Right cardiac atrium (tissue), 5 donors: Measurements from ENCODE around the gene MTG2. TPM values are rescaled to one million over a fixed set of nuclear protein-coding genes. Genes with fewer than 3 reads are reported as not detected.

Source experiments
- ATAC-seq, 2 donors: fragments of 200-7000 bp; cut with Tn5 transposase; one replicate each; pipeline versions ENCODE4 v1.8.0 to v1.9.1; 2020; ENCODE audit warnings: moderate library complexity in 2 of 2, mild to moderate bottlenecking in 1 of 2
- DNase-seq, 3 donors: peaks; one replicate each; pipeline ENCODE4 v3.0.0-alpha.2; 2020
- H3K27ac ChIP-seq: one replicate; pipeline ENCODE4 v1.5.1; 2013; ENCODE audit warnings: mild to moderate bottlenecking, low read length, control low read depth, moderate library complexity
- H3K27me3 ChIP-seq: one replicate; pipeline ENCODE4 v1.6.1; 2013; ENCODE audit not compliant: control insufficient read depth, insufficient read depth
- H3K4me1 ChIP-seq: one replicate; pipeline ENCODE4 v1.6.1; 2013; ENCODE audit warnings: low read length; ENCODE audit not compliant: control insufficient read depth, insufficient read depth
- H3K4me3 ChIP-seq: one replicate; pipeline ENCODE4 v1.5.1; 2013; ENCODE audit warnings: low read length, control low read depth
- H3K9me3 ChIP-seq: one replicate; pipeline ENCODE4 v1.6.1; 2013; ENCODE audit warnings: low read length; ENCODE audit not compliant: control insufficient read depth
- WGBS: extraction: QIAGEN DNeasy Blood & Tissue Kit; methylation state at CpG from one replicate; pipeline ENCODE4 v1.1.7; 2013; 5-methylcytosine and 5-hydroxymethylcytosine counted together
- intact Hi-C, 4 donors: fragments of 100-400 bp; cut with DNase I; formaldehyde crosslinking; loops; one replicate each; pipeline versions ENCODE4 v1.11.0 to v1.14.0; 2022 to 2023
- polyA plus RNA-seq: library from polyadenylated mRNA; stranded (reverse); fragments of 200-250 nt; gene quantifications from one replicate; pipeline ENCODE4 v1.2.3, GENCODE V29; 2013
- total RNA-seq, 4 donors: library from RNA; stranded (reverse); fragmentation: NEBNext Ultra II Directional; extraction: Animal tissue kit (Norgen Biotek cat#: 25700); gene quantifications; one replicate each; pipeline ENCODE4 v1.2.1, GENCODE V29; 2021
- donor health status: healthy with polysubstance abuse.
- donor health status: DM: no; HTN: yes; CAD: no.
- donor health status: DM: no; HTN: no; CAD: no.
- donor health status: DM: no; HTN: yes; CAD: no; lungs with severe emphysema.
- donor health status: DM: yes; HTN: yes; CAD: no.

The MTG2 gene
- total and polyA plus RNA-seq, 5 donors: 20.4 to 29.2 (median 25.2) TPM

DNA sequence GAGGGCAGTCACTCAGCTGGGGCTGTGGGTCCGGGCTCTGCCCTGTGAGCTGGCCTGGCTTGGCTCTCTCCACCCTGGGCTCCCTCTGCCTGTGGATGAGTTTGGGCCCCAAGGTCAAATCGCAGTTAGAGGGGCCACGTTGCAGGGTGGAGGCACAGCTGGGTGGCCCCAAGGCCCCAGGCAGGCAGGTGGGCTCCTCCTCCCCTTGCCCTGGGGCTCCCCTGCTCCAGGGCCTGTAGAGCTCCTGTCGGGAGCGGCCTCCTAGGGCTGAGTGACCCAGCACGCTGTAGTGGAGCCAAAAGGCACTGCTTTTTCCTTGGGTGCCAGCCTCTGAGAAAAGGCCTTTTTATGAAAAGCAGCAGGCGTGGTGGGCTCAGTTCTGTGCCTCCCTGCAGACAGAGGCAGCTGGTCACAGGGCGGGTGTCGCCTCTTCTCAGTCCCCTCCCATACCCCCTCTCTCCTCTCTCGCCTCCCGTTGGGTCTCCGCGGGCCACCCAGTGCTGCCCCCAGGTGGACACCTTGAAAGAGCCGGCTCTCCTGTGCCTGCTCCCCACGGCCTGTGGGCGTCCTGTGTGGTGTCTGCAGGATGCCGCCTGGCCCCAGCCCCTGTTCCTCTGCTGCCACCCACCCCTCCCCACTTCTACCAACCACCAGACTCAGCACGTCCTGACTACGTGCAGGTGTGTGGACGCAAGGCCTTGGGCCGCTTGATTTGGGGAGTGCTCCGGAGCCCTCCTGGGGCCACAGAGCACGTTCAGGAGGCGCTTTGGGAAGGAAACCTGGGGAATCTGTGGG, 26.0 kb upstream of the MTG2 start:
- H3K27me3 ChIP-seq: no peaks in the 10 kb centered on the region
- H3K4me1 ChIP-seq: no peaks in the 10 kb centered on the region
- DNase-seq (peak; percentile 69 to 86 (median 86)), ATAC-seq (peak; percentile 78 to 82)
- no peak overlapping the region for H3K4me3 ChIP-seq
- no peak overlapping the region for H3K27ac ChIP-seq
- 47% methylated on average over 24 of the region's 24 CpGs for WGBS
- intact Hi-C loops: loop anchor here in 1 of 4 donors (5.0 kb wide), 1 partner anchor 144 kb away; no protein-coding TSS in a partner anchor
- H3K9me3 ChIP-seq: no peaks in the 10 kb centered on the region

DNA sequence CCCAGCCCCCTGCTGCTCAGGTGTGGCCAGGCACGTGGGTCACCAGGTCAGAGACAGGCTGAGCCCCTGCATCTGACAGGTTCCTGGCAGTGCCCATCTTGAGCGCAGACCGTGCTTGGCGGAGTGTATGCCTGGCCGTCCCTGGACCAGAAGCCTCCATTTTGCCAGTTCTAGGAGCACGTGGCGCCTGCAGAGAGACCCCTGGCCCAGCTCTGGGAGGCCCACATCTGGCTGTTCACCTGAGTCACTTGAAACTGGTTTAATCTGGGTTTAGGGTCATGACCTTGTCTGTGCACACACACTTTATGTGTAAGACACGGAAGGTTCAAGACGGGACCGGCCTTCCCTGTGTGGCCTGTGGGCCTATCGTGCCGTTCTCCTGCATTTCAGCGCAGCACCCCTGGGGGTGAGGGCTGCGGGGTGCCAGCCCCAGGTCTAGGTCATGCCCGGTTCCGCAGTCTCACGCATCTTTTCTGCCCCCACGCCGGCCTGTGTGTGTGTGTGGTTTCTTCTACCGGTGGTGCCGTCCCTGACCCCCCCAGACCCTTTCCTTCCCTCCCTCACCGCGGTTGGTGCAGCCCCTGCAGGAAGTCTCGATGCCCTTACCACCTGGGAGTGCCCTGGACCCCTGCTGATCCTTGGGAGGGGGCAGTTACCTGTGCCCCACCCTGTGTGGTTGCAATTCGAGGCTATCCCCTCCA, 25.3 kb upstream of the MTG2 start:
- Histone ChIP-seq H3K9me3 (no peaks in the 10 kb centered on the region), H3K4me3 (no peak overlapping the region), H3K27me3 (no peaks in the 10 kb centered on the region), H3K4me1 (no peaks in the 10 kb centered on the region), H3K27ac (no peak overlapping the region)
- peak in 1 of 3 donors; percentile 28 for DNase-seq
- 89% methylated on average over 25 of the region's 25 CpGs for WGBS
- ATAC-seq: no peak
- intact Hi-C loops: loop anchor here in 1 of 4 donors (5.0 kb wide), 1 partner anchor 145 kb away; no protein-coding TSS in a partner anchor

DNA sequence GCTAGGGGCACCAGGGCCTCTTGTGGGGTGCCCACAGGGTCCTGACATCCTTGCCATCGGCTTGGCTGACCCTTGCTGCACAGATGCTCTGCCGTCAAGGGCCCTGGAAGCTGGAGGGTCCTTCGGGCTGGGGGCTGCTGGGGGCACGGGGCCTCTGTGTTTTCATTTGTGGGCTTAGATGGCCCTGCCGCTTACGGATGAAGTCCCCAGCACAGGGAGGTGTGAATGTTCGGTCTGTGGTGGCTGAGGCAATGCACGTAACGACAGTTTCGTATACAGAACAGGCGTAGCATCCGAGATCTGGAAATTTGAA, 24.8 kb upstream of the MTG2 start:
- DNase-seq (peak in 1 of 3 donors; percentile 0), ATAC-seq (no peak)
- intact Hi-C loops: loop anchor here in 1 of 4 donors (5.0 kb wide), 1 partner anchor 146 kb away; no protein-coding TSS in a partner anchor
- WGBS: 97% methylated on average over 12 of the region's 12 CpGs
- Histone ChIP-seq H3K4me1 (no peaks in the 10 kb centered on the region), H3K27me3 (no peaks in the 10 kb centered on the region), H3K27ac (no peak overlapping the region), H3K9me3 (no peaks in the 10 kb centered on the region), H3K4me3 (no peak overlapping the region)

DNA sequence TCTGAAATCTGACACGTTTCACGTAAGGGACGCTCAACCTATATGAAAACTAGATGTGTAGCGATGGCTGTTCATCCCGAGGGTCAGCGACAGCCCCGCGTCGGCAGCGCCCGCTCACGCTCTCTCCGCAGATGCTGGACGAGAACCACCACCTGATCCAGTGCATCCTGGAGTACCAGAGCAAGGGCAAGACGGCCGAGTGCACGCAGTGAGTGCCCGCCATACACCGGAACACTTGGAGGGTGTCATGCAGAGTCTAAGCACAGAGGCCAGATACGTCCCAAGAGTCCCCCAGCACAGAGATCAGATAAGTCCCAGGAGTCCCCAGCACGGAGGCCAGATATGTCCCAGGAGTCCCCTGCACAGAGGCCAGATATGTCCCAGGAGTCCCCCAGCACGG, 24.3 kb upstream of the MTG2 start:
- H3K27ac ChIP-seq: no peak overlapping the region
- no peaks in the 10 kb centered on the region for H3K4me1 ChIP-seq
- no peak overlapping the region for H3K4me3 ChIP-seq
- 93% methylated on average over 22 of the region's 22 CpGs for WGBS
- ATAC-seq (no peak), DNase-seq (peak in 1 of 3 donors; percentile 28)
- no peaks in the 10 kb centered on the region for H3K27me3 ChIP-seq
- no peaks in the 10 kb centered on the region for H3K9me3 ChIP-seq
- intact Hi-C loops: loop anchor here in 1 of 4 donors (5.0 kb wide), 1 partner anchor 146 kb away; no protein-coding TSS in a partner anchor

DNA sequence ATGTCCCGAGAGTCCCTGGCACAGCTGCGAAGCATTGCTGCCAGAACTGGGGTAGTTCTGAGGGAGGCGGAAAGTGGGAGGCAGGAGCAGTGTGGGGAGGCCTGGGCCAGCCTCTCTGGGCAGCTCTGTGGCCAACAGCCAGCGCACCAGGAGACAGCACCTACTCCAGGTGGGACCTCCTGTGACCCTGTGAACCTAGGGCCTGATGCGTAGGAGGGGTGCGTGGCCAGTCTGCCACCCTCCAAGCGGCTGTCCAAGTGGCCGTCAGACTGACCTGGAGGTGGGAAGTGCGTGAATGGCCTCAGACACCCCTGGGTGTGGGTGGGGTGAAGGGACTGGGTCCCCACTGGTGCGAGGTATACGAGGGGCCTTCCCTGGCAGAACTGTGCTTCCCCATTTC, 23.8 kb upstream of the MTG2 start:
- intact Hi-C loops: loop anchor here in 1 of 4 donors (5.0 kb wide), 1 partner anchor 147 kb away; no protein-coding TSS in a partner anchor
- peak in 1 of 3 donors; percentile 45 for DNase-seq

DNA sequence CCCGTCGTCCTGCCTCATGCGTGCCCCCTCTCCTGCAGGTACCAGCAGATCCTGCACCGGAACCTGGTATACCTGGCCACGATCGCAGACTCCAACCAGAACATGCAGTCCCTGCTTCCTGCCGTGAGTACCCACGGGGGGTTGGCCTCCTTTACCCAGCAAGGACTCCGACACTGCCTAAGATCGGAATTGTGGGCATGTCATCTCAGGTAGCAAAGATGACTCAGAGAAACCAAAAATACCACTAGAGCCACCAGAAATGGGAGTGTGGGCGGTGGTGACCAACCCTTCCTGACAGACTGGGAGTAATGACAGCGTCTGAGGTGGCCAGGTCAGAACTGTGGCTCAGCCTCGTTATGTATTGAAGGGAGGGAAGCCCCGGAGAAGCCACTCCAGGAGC, 23.0 kb upstream of the MTG2 start:
- DNase-seq: peak in 2 of 3 donors; percentile 18 to 25
- ATAC-seq: no peak
- no peaks in the 10 kb centered on the region for H3K27me3 ChIP-seq
- H3K9me3 ChIP-seq: no peaks in the 10 kb centered on the region
- intact Hi-C loops: loop anchor here in 1 of 4 donors (5.0 kb wide), 1 partner anchor 148 kb away; no protein-coding TSS in a partner anchor
- 81% methylated on average over 14 of the region's 14 CpGs for WGBS
- H3K27ac ChIP-seq: no peak overlapping the region
- H3K4me1 ChIP-seq: no peaks in the 10 kb centered on the region
- H3K4me3 ChIP-seq: no peak overlapping the region

More for the DNA sequence above, 23.8 kb upstream of the MTG2 start:
- no peak overlapping the region for H3K4me3 ChIP-seq
- no peaks in the 10 kb centered on the region for H3K9me3 ChIP-seq
- no peak for ATAC-seq
- H3K4me1 ChIP-seq: no peaks in the 10 kb centered on the region
- 87% methylated on average over 11 of the region's 11 CpGs for WGBS
- no peaks in the 10 kb centered on the region for H3K27me3 ChIP-seq
- no peak overlapping the region for H3K27ac ChIP-seq

DNA sequence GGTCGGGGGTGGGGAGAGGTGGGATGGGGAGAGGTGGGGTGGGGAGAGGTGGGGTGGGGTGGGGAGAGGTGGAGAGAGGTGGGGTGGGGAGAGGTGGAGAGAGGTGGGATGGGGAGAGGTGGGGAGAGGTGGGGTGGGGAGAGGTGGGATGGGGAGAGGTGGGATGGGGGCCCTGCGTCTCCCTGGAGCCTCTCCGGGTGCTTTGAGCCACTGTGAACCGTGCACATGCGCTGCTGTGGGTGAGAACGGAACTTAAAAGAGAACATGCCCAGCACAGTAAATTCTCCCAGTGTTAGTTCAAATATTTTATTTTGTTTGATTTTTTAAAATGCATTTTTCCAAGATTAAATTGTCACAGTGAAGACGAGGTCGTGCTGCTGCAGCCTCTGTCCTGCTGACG, 22.6 kb upstream of the MTG2 start:
- no peak overlapping the region for H3K4me3 ChIP-seq
- H3K9me3 ChIP-seq: no peaks in the 10 kb centered on the region
- 92% methylated on average over 9 of the region's 9 CpGs for WGBS
- H3K27ac ChIP-seq: no peak overlapping the region
- no peaks in the 10 kb centered on the region for H3K27me3 ChIP-seq
- DNase-seq (peak in 1 of 3 donors; percentile 18), ATAC-seq (no peak)
- no peaks in the 10 kb centered on the region for H3K4me1 ChIP-seq
- intact Hi-C loops: no loop called here

DNA sequence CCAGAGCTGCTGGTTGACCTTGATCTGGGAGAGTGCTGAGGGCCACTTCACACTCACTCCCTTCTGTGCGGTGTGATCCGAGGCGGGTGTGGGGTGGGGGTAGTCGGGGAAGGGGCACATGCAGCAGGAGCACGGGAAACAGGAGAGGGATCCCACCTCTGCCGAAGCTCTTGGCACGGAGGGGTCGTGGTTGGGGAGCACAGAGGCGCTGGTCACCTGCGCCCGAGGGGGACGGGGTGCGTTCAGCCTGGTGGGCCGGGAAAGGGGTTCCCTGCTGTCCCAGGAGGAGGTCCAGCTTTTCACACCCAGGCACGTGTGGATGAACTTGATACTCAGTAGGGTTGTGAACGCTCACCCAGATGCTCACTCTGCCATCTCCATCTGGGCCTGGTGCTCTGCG, 22.0 kb upstream of the MTG2 start:
- Histone ChIP-seq H3K4me3 (no peak overlapping the region), H3K9me3 (no peaks in the 10 kb centered on the region), H3K27me3 (no peaks in the 10 kb centered on the region), H3K27ac (no peak overlapping the region), H3K4me1 (no peaks in the 10 kb centered on the region)
- ATAC-seq (no peak), DNase-seq (peak in 2 of 3 donors; percentile 12 to 34)
- intact Hi-C loops: no loop called here
- WGBS: 88% methylated on average over 17 of the region's 17 CpGs

DNA sequence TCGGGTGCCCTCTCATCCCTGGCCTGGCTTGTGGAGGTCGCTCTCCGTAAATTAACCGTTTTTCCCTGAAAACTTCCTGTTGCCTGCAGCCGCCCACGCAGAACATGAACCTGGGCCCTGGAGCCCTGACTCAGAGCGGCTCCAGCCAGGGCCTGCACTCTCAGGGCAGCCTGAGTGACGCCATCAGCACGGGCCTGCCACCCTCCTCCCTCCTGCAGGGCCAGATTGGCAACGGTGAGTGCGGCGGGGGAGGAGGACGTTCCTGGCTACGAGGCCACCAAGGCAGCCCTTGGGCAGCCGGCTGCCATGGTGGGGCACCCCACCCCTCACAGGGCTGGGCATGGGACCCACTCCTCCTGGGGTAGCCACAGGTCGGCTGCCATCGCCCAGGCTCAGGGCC, 21.5 kb upstream of the MTG2 start:
- H3K4me3 ChIP-seq: no peak overlapping the region

DNA sequence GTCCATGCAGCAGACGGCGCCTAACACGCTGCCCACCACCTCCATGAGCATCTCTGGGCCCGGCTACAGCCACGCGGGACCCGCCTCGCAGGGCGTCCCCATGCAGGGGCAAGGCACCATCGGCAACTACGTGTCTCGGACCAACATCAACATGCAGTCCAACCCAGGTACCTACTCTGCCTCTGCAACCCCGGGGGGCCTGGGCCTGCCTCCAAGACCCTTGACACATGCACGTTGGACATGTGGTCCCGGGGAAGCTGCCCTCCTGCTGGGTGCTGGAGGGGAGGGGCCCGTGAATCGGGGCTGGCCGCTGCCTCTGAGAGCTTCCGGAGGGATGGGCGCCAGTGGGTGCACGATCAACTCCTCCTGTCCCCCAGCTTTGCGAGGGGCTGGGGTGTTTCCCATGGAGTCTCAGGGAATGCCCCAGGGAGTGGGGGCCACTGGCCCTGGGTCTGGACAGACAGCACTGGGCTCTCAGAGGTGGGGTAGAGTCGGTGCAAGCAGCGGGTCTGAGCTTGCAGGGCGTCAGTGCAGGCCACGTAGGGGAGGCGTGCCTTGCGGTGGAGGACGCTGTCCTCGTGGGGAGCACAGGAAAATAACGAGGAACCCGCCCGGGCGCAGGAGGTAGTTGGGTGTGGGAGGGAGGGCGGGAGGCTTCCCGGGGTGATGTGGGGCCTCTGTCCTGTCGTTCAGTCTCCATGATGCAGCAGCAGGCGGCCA, 19.9 kb upstream of the MTG2 start:
- Histone ChIP-seq H3K9me3 (no peaks in the 10 kb centered on the region), H3K27ac (no peak overlapping the region), H3K27me3 (no peaks in the 10 kb centered on the region), H3K4me1 (no peaks in the 10 kb centered on the region), H3K4me3 (no peak overlapping the region)
- 95% methylated on average over 38 of the region's 38 CpGs for WGBS
- intact Hi-C loops: no loop called here
- DNase-seq: peak in 2 of 3 donors; percentile 45 to 64
- peak in 1 of 2 donors; percentile 12 for ATAC-seq

More for the DNA sequence above, 21.5 kb upstream of the MTG2 start:
- H3K9me3 ChIP-seq: no peaks in the 10 kb centered on the region
- ATAC-seq (no peak), DNase-seq (peak in 2 of 3 donors; percentile 32 to 43)
- 77% methylated on average over 17 of the region's 17 CpGs for WGBS
- intact Hi-C loops: no loop called here
- H3K27me3 ChIP-seq: no peaks in the 10 kb centered on the region
- no peaks in the 10 kb centered on the region for H3K4me1 ChIP-seq
- no peak overlapping the region for H3K27ac ChIP-seq
